B cell (primary cell): ENCODE data around the gene NR5A2. TPM values are rescaled to one million over a fixed set of nuclear protein-coding genes. Genes with fewer than 3 reads are reported as not detected.
A peak's percentile ranks its signal among the peaks of the same experiment; 100 is the strongest.

Experiments used
- ATAC-seq: fragments of 200-7000 bp; cut with Tn5 transposase; one replicate; pipeline ENCODE4 v1.10.0; 2021; ENCODE audit warnings: low read depth, mild to moderate bottlenecking, moderate number of reproducible peaks, moderate library complexity
- CTCF ChIA-PET: fragments of 350-600 bp; sonication (Branson Sonifier 250); formaldehyde crosslinking; loops from one replicate; lab custom pipeline; 2021; ENCODE audit warnings: antibody characterized with exemption, inconsistent platforms; lab: Charles Lee
- POLR2A ChIA-PET: fragments of 350-600 bp; sonication (Branson Sonifier 250); formaldehyde crosslinking; loops from one replicate; lab custom pipeline; 2021; ENCODE audit warnings: antibody characterized with exemption; lab: Charles Lee
- DNase-seq: peaks from one replicate; pipeline ENCODE4 v3.0.0; 2013
- H2AFZ ChIP-seq: 2 replicates; pipeline ENCODE4 v1.6.1; 2012; ENCODE audit warnings: mild to moderate bottlenecking, low read depth, low read length; ENCODE audit not compliant: insufficient read depth, poor library complexity, severe bottlenecking
- H3K27ac ChIP-seq, 2 donors: 1 replicate in 1 of 2; 2 replicates in 1 of 2; pipeline ENCODE4 v1.5.1; 2012 to 2013; ENCODE audit warnings: low read length in 2 of 2, mild to moderate bottlenecking in 2 of 2, moderate library complexity in 1 of 2
- H3K27me3 ChIP-seq, 4 experiments: fragments of 200-600 bp in 1 of 4; sonication (generic) in 1 of 4; replicated peaks in 1 of 4; 1 replicate in 2 of 4; 2 replicates in 2 of 4; pipeline versions ENCODE4 v1.6.1 to v1.7.0; 2013 to 2016; ENCODE audit warnings: low read length in 3 of 4, mild to moderate bottlenecking in 2 of 4, mixed read lengths in 1 of 4, moderate library complexity in 1 of 4; ENCODE audit not compliant: insufficient read depth in 4 of 4, control insufficient read depth in 3 of 4; ENCODE audit errors: control extremely low read depth in 1 of 4
- H3K36me3 ChIP-seq, 2 experiments: replicated peaks in 1 of 2; 1 replicate in 1 of 2; 2 replicates in 1 of 2; pipeline versions ENCODE4 v1.6.1 to v1.7.1; 2013; ENCODE audit warnings: low read length in 1 of 2; ENCODE audit not compliant: insufficient read depth in 2 of 2, control insufficient read depth in 1 of 2; ENCODE audit errors: control extremely low read depth in 1 of 2, extremely low read depth in 1 of 2
- H3K4me1 ChIP-seq, 2 donors: fragments of 200-600 bp in 1 of 2; sonication (generic) in 1 of 2; 1 replicate in 1 of 2; 2 replicates in 1 of 2; pipeline versions ENCODE4 v1.5.1 to v1.6.1; 2013 to 2017; ENCODE audit warnings: low read length in 2 of 2; ENCODE audit not compliant: control insufficient read depth in 2 of 2, insufficient read depth in 2 of 2
- H3K4me2 ChIP-seq: replicated peaks from 2 replicates; pipeline ENCODE3; 2012; ENCODE audit warnings: mild to moderate bottlenecking, low read depth, low read length; ENCODE audit not compliant: poor library complexity, severe bottlenecking
- H3K4me3 ChIP-seq, 5 experiments: fragments of 200-600 bp in 1 of 5; sonication (generic) in 1 of 5; 1 replicate in 3 of 5; 2 replicates in 2 of 5; pipeline versions ENCODE4 v1.5.1 to v1.7.0; 2011 to 2016; ENCODE audit warnings: low read length in 4 of 5, mild to moderate bottlenecking in 4 of 5, low read depth in 2 of 5, control low read depth in 1 of 5, moderate library complexity in 1 of 5; ENCODE audit not compliant: insufficient read depth in 1 of 5; ENCODE audit errors: control extremely low read depth in 1 of 5, extremely low read depth in 1 of 5
- H3K79me2 ChIP-seq: fragments of 200-600 bp; sonication (generic); one replicate; pipeline ENCODE4 v1.6.0; 2016; ENCODE audit warnings: low read length; ENCODE audit not compliant: control insufficient read depth, insufficient read depth
- H3K9ac ChIP-seq: fragments of 200-600 bp; sonication (generic); 2 replicates; pipeline ENCODE4 v1.6.1; 2017; ENCODE audit warnings: mild to moderate bottlenecking, low read length, moderate library complexity
- H3K9me3 ChIP-seq, 3 donors: one replicate each; pipeline versions ENCODE4 v1.6.1 to v1.7.1; 2013; ENCODE audit warnings: low read length in 2 of 3; ENCODE audit not compliant: control insufficient read depth in 2 of 3, insufficient read depth in 1 of 3; ENCODE audit errors: control extremely low read depth in 1 of 3
- H4K20me1 ChIP-seq: 2 replicates; pipeline ENCODE4 v1.6.0; 2012; ENCODE audit warnings: mild to moderate bottlenecking, low read length; ENCODE audit not compliant: insufficient read depth, control insufficient read depth, poor library complexity, severe bottlenecking
- H3K27ac Mint-ChIP-seq: one replicate; pipeline ENCODE4 v1.8.0; 2021; ENCODE audit warnings: mixed read lengths
- H3K27me3 Mint-ChIP-seq: one replicate; pipeline ENCODE4 v1.8.0; 2021; ENCODE audit warnings: mixed read lengths
- H3K4me1 Mint-ChIP-seq: one replicate; pipeline ENCODE4 v1.8.0; 2021; ENCODE audit warnings: mixed read lengths
- H3K4me3 Mint-ChIP-seq: one replicate; pipeline ENCODE4 v1.8.0; 2021; ENCODE audit warnings: mixed read lengths
- H3K9me3 Mint-ChIP-seq: one replicate; pipeline ENCODE4 v1.8.0; 2022; ENCODE audit warnings: mixed read lengths; ENCODE audit not compliant: insufficient read depth
- EZH2 ChIP-seq: IDR thresholded peaks from 2 replicates; pipeline ENCODE4 v1.6.1; 2012; ENCODE audit warnings: borderline replicate concordance, low read depth, mild to moderate bottlenecking, moderate library complexity, low read length; ENCODE audit not compliant: insufficient read depth, poor library complexity, severe bottlenecking
- WGBS: methylation state at CpG from one replicate; pipeline ENCODE4 v1.1.5; 2013; ENCODE audit warnings: missing lambda C conversion rate; ENCODE audit not compliant: insufficient coverage; 5-methylcytosine and 5-hydroxymethylcytosine counted together
- intact Hi-C: fragments of 100-400 bp; cut with micrococcal nuclease; formaldehyde crosslinking; loops from one replicate; pipeline ENCODE4 v1.10.0; 2022
- polyA plus RNA-seq: library from polyadenylated mRNA; depleted of rRNA; stranded (reverse); fragments of >200 nt; gene quantifications from 2 replicates; pipeline ENCODE4 v1.2.3, GENCODE V29; 2012
- total RNA-seq, 2 donors: library from RNA; stranded (reverse); fragments of 120-200 nt in 1 of 2; gene quantifications; 1 replicate in 1 of 2; 2 replicates in 1 of 2; pipeline versions ENCODE4 v1.2.3 to v1.2.4, GENCODE V29; 2013 to 2022
- TF ChIP-seq, protein P1 (sequence below): fragments of 200-600 bp; IDR thresholded peaks from one replicate; pipeline ENCODE4 v1.8.0; 2022; ENCODE audit warnings: antibody characterized with exemption, mild to moderate bottlenecking

NR5A2 gene
- total and polyA plus RNA-seq, 2 donors (not counting 1 experiment from before 2014, with no cell fraction given), result 0.07 TPM; not detected in 1

DNA sequence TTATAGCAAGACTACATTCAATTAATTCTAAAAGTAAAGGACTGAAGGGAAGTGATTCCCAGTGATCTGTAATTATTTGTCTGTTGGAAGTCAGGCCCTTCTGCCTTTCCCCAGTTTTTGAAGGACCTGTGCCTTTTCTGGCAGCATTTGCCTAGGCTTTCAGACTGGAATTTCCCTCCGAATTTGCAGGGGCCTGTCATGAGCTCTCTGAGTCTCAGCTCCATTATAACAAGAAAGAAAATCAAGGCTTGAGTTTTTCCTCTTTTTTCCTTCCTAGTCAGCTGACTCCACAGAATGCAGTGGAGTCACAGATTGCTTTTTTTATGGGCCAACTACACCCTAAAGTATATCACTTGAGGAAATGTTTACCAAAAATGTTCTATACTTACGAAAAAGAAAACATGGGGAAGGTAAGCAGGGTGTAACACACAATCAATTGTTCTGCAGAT lies 1.1 kb downstream of the NR5A2 start:
- TF ChIP-seq, protein P1, sequence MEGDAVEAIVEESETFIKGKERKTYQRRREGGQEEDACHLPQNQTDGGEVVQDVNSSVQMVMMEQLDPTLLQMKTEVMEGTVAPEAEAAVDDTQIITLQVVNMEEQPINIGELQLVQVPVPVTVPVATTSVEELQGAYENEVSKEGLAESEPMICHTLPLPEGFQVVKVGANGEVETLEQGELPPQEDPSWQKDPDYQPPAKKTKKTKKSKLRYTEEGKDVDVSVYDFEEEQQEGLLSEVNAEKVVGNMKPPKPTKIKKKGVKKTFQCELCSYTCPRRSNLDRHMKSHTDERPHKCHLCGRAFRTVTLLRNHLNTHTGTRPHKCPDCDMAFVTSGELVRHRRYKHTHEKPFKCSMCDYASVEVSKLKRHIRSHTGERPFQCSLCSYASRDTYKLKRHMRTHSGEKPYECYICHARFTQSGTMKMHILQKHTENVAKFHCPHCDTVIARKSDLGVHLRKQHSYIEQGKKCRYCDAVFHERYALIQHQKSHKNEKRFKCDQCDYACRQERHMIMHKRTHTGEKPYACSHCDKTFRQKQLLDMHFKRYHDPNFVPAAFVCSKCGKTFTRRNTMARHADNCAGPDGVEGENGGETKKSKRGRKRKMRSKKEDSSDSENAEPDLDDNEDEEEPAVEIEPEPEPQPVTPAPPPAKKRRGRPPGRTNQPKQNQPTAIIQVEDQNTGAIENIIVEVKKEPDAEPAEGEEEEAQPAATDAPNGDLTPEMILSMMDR, result no peak
- no peak for TF ChIP-seq EZH2
- Histone ChIP-seq H3K4me1 (peaks cover 14 to 16% of the 10 kb centered on the region in 2 donors), H3K27ac (no peak overlapping the region), H3K4me3 (peak overlapping the region in 3 of 5 experiments; percentile 12 to 59 (median 34)), H3K79me2 (no peaks in the 10 kb centered on the region), H3K9ac (peak overlapping the region; percentile 59), H3K27me3 (peaks cover 0 to 47% (median 44%) of the 10 kb centered on the region in 4 experiments), H2AFZ (peak overlapping the region; percentile 54), H3K36me3 (no peaks in the 10 kb centered on the region), H3K9me3 (peaks cover 0 to 11% (median 2%) of the 10 kb centered on the region in 3 donors), H4K20me1 (no peaks in the 10 kb centered on the region), H3K4me2 (peak overlapping the region; percentile 83)
- Mint-ChIP-seq H3K27me3 (peaks cover 50% of the 10 kb centered on the region), H3K9me3 (no peaks in the 10 kb centered on the region), H3K4me1 (peaks cover 12% of the 10 kb centered on the region), H3K27ac (no peak overlapping the region), H3K4me3 (peak overlapping the region; percentile 79)
- ChIA-PET POLR2A (no interaction called here), CTCF (interaction anchor here (0.9 kb wide), 1 partner anchor 482 kb away, joined by 3 read pairs; no protein-coding TSS in a partner anchor)
- WGBS, result 29% methylated on average over 1 of the region's 2 CpGs
- DNase-seq (no peak), ATAC-seq (no peak)
- intact Hi-C loops, result no loop called here

DNA sequence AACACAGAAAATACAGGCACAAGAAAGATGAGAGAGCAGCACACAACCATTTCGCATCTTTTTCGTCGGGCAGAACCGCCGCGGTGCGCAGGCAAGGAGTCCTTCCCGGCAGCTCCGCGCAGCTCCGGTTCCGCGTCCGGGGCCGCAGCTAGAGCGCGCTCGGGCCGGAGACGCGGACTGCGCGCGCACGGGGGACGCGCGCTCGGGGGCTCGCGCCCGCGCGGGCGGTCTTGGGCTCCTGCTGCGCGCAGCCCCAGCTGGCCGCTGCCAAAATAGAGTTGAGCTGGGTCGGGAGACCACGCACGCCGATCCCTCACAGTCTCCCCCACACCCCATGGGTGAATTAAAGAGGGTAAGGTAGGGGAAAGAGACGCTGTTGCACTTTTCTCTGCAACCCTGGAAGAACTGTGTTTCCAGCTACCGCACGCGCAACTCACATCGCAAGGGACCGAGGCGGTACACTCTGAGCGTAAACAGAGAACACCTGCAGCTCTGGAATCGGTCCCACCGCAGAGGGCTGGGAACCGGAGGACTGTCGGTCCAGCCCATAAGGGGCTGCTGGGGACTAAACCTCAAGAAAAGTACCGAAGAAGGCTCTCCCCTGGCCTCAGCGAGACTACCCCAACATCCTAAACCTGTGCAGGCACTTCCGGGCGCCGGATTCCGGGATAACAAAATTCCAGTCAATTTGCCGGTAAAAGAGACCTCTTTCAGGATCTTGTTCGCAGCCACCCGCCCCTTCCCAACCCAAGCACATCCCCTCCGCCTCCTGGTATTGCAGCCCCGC lies 1.7 kb downstream of the NR5A2 start:
- peak; percentile 48 for DNase-seq
- ATAC-seq, result peak; percentile 43
- Histone ChIP-seq H3K27ac (no peak overlapping the region), H3K4me2 (peak overlapping the region; percentile 83), H3K27me3 (peaks cover 0 to 53% (median 50%) of the 10 kb centered on the region in 4 experiments), H3K9ac (peak overlapping the region; percentile 59), H3K36me3 (no peaks in the 10 kb centered on the region), H4K20me1 (no peaks in the 10 kb centered on the region), H3K4me3 (peak overlapping the region in 3 of 5 experiments; percentile 32 to 59 (median 34)), H3K4me1 (peaks cover 14 to 16% of the 10 kb centered on the region in 2 donors), H3K9me3 (peaks cover 0 to 16% (median 2%) of the 10 kb centered on the region in 3 donors), H2AFZ (peak overlapping the region; percentile 54), H3K79me2 (no peaks in the 10 kb centered on the region)
- peak overlapping the region; percentile 79 for H3K4me3 Mint-ChIP-seq
- intact Hi-C loops, result no loop called here
- peaks cover 44% of the 10 kb centered on the region for H3K27me3 Mint-ChIP-seq
- TF ChIP-seq, protein P1, result no peak
- no peak for TF ChIP-seq EZH2
- CTCF ChIA-PET, result no interaction called here
- H3K27ac Mint-ChIP-seq, result no peak overlapping the region
- POLR2A ChIA-PET, result no interaction called here
- no peaks in the 10 kb centered on the region for H3K9me3 Mint-ChIP-seq
- 2% methylated on average over 58 of the region's 65 CpGs for WGBS
- H3K4me1 Mint-ChIP-seq, result peaks cover 12% of the 10 kb centered on the region
